ENCODE results near the gene DPP10. TPM values are rescaled to one million over a fixed set of nuclear protein-coding genes. Genes with fewer than 3 reads are reported as not detected.
"Not testable (repeated sequence)": the region's sequence is repeated elsewhere in the genome, so short reads cannot be mapped to it uniquely, and the experiment has no call there.

The DPP10 gene
- total RNA-seq, 1 experiment from 2014 or later = not detected

- CTCF ChIA-PET = no interaction called here
- Mint-ChIP-seq H3K4me1 (ENCODE audit: insufficient read depth, unreplicated experiment) (no peaks in the 10 kb centered on the region), H3K4me3 (ENCODE audit: unreplicated experiment) (no peak overlapping the region)
These were observed 76.3 kb downstream of the DPP10 start for GRCh38 chr2:114518738-114519137.

DNA sequence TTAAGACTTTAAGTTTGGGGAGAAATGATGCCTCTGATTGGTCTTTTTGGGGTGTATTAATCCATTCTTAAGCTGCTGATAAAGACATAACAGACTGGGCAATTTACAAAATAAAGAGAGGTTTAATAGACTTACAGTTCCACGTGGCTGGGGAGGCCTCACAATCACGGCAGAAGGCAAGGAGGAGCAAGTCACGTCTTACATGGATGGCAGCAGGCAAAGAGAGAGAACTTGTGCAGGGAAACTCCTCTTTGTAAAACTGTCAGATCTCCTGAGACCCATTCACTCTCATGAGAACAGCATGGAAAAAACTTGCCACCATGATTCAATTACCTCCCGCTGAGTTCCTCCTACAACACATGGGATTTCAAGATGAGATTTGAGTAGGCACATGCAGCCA lies 80.2 kb downstream of the DPP10 start:
- H3K27ac Mint-ChIP-seq (ENCODE audit: low read depth, unreplicated experiment); POLR2A ChIA-PET; H3K4me3 Mint-ChIP-seq (ENCODE audit: unreplicated experiment); H3K36me3 Mint-ChIP-seq (ENCODE audit: insufficient read depth, unreplicated experiment); H3K4me1 Mint-ChIP-seq (ENCODE audit: insufficient read depth, unreplicated experiment); H3K9me3 Mint-ChIP-seq (ENCODE audit: unreplicated experiment); BruUV-seq (replicated peaks); H3K27me3 Mint-ChIP-seq (ENCODE audit: insufficient read depth, unreplicated experiment); intact Hi-C loops (cut with micrococcal nuclease); DNase-seq (ENCODE audit: unreplicated experiment): not testable (repeated sequence)
- CTCF ChIA-PET = interaction anchor here (1.9 kb wide), 1 partner anchor 29 kb away, joined by 4 read pairs; no protein-coding TSS in a partner anchor

More at GRCh38 chr2:114518738-114519137, 76.3 kb downstream of the DPP10 start:
- TF ChIP-seq, protein P1, sequence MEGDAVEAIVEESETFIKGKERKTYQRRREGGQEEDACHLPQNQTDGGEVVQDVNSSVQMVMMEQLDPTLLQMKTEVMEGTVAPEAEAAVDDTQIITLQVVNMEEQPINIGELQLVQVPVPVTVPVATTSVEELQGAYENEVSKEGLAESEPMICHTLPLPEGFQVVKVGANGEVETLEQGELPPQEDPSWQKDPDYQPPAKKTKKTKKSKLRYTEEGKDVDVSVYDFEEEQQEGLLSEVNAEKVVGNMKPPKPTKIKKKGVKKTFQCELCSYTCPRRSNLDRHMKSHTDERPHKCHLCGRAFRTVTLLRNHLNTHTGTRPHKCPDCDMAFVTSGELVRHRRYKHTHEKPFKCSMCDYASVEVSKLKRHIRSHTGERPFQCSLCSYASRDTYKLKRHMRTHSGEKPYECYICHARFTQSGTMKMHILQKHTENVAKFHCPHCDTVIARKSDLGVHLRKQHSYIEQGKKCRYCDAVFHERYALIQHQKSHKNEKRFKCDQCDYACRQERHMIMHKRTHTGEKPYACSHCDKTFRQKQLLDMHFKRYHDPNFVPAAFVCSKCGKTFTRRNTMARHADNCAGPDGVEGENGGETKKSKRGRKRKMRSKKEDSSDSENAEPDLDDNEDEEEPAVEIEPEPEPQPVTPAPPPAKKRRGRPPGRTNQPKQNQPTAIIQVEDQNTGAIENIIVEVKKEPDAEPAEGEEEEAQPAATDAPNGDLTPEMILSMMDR (IDR thresholded peaks at IDR 0.05; ENCODE audit: unreplicated experiment) = no peak
- Mint-ChIP-seq H3K36me3 (ENCODE audit: insufficient read depth, unreplicated experiment) (no peaks in the 10 kb centered on the region), H3K9me3 (ENCODE audit: unreplicated experiment) (no peaks in the 10 kb centered on the region), H3K27me3 (ENCODE audit: insufficient read depth, unreplicated experiment) (no peaks in the 10 kb centered on the region), H3K27ac (ENCODE audit: low read depth, unreplicated experiment) (no peak overlapping the region)
- no TSS peak for BruUV-seq (replicated peaks)
- no peak for DNase-seq (ENCODE audit: unreplicated experiment)
- intact Hi-C loops (cut with micrococcal nuclease) = no loop called here
- POLR2A ChIA-PET = no interaction called here

GRCh38 chr2:114525955-114526354 lies 83.5 kb downstream of the DPP10 start:
- CTCF ChIA-PET = interaction anchor here (0.6 kb wide), 2 partner anchors 54 to 241 kb away, joined by 3 to 4 read pairs; no protein-coding TSS in a partner anchor
- H3K36me3 Mint-ChIP-seq (ENCODE audit: insufficient read depth, unreplicated experiment) = no peaks in the 10 kb centered on the region
- no peak for DNase-seq (ENCODE audit: unreplicated experiment)

DNA sequence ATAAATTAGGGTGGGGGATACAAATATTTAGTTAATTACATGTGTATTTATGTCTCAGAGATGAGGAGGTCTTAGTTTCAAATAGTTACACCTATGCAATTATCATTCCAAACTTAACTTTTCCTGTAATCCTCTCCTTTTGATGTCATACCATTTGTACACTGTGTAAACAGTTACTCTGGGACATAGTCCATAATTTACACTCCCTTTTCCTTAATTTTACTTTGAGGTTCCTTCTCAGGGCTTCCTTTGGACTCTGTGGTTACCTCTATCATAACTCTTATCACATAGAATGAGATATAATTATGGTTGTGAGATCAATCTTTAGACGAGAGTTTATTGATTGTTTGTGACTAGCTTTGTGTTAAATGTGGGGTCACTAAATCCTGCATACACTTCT lies 84.4 kb downstream of the DPP10 start:
- Mint-ChIP-seq H3K27me3 (ENCODE audit: insufficient read depth, unreplicated experiment) (no peaks in the 10 kb centered on the region), H3K4me3 (ENCODE audit: unreplicated experiment) (no peak overlapping the region), H3K27ac (ENCODE audit: low read depth, unreplicated experiment) (no peak overlapping the region), H3K4me1 (ENCODE audit: insufficient read depth, unreplicated experiment) (no peaks in the 10 kb centered on the region), H3K36me3 (ENCODE audit: insufficient read depth, unreplicated experiment) (no peaks in the 10 kb centered on the region), H3K9me3 (ENCODE audit: unreplicated experiment) (no peaks in the 10 kb centered on the region)
- ChIA-PET POLR2A (no interaction called here), CTCF (interaction anchor here (1.4 kb wide), 1 partner anchor 24 kb away, joined by 3 read pairs; no protein-coding TSS in a partner anchor)
- DNase-seq (ENCODE audit: unreplicated experiment) = no peak
- intact Hi-C loops (cut with micrococcal nuclease) = no loop called here
- TF ChIP-seq, protein P1 (IDR thresholded peaks at IDR 0.05; ENCODE audit: unreplicated experiment) = no peak
- no TSS peak for BruUV-seq (replicated peaks)

More at GRCh38 chr2:114525955-114526354, 83.5 kb downstream of the DPP10 start:
- intact Hi-C loops (cut with micrococcal nuclease) = no loop called here
- no peak overlapping the region for H3K27ac Mint-ChIP-seq (ENCODE audit: low read depth, unreplicated experiment)
- no peaks in the 10 kb centered on the region for H3K27me3 Mint-ChIP-seq (ENCODE audit: insufficient read depth, unreplicated experiment)
- no TSS peak for BruUV-seq (replicated peaks)
- H3K4me1 Mint-ChIP-seq (ENCODE audit: insufficient read depth, unreplicated experiment) = no peaks in the 10 kb centered on the region
- no peak overlapping the region for H3K4me3 Mint-ChIP-seq (ENCODE audit: unreplicated experiment)
- POLR2A ChIA-PET = no interaction called here
- TF ChIP-seq, protein P1 (IDR thresholded peaks at IDR 0.05; ENCODE audit: unreplicated experiment) = no peak
- H3K9me3 Mint-ChIP-seq (ENCODE audit: unreplicated experiment) = no peaks in the 10 kb centered on the region

All from MCF 10A (cell line).